NCI-H446 treated with DMSO at 0.1 percent for 48 hours (cell line): ENCODE data around the gene PFKFB3.
"Not testable (repeated sequence)": the region's sequence is repeated elsewhere in the genome, so short reads cannot be mapped to it uniquely, and the experiment has no call there.

Experiments used
- DNase-seq: peaks from one replicate; lab custom pipeline; 2025; lab: John Stamatoyannopoulos, UW

Gene PFKFB3

DNA sequence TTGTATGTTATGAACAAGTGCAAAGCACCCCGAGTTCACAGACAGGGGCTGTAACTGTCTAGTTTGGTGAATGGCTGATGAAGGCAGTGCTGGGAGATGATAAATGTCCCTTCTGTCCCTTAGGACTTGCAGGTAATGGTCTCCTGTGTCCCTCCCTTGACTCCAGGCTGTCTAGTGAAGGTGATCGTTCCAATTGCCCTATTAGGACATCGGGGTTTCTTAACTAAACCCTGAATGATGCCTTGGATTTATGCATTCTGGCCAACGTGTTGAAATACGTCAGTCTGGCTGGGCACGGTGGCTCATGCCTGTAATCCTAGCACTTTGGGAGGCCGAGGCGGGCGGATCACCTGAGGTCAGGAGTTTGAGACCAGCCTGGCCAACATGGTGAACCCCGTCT, 69.4 kb downstream of the PFKFB3 start:
- DNase-seq = no peak

DNA sequence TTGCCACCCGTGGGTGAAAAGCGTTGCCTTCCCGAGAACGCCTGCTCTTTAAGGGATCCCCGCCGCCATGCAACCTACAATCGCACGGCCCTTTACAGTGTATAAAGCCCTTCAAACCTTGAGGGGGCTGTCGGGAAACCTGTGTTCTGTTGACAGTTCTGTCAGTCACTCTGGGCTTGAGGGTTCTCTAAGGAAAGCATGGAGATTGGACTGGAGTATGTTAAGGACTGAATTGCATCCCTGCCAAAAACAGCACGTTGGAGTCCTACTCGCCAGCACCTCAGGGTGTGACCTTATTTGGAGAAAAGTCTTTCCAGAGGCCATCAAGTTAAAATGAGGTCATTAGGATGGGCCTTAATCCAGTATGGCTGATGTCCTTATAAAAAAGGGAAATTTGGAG, 70.6 kb downstream of the PFKFB3 start:
- DNase-seq = no peak

DNA sequence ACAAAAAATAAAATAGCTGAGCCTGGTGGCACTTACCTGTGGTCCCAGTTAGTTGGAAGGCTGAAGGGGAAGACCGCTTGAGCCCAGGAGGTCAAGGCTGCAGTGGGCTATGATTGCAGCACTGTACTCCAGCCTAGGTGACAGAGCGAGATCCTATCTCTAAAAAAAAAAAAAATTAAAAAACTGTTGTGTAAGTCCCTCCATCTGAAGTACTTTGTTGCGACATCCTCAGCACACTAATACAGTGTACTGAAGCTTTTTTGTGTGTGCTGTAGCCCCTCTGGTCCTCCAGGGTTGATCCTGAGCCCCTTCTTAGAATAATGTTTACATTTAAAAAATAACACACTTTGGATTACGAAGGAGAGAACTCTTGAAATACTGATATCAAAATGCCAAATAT, 71.3 kb downstream of the PFKFB3 start:
- no peak for DNase-seq

DNA sequence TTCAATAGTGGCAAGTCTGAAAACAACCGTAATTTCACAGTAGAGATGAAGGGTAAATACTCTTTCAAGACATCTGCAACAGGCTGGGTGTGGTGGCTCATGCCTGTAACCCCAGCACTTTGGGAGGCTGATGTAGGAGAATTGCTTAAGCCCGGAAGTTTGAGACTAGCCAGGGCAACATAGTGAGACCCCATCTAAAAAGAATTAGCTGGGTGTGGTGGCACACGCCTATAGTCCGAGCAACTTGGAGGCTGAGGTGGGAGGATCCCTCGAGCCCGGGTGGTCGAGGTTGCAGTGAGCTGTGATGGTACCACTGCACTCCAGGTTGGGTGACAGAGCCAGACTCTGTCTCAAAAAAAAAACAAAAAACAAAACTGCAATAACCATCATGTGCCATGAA, 71.8 kb downstream of the PFKFB3 start:
- no peak for DNase-seq

DNA sequence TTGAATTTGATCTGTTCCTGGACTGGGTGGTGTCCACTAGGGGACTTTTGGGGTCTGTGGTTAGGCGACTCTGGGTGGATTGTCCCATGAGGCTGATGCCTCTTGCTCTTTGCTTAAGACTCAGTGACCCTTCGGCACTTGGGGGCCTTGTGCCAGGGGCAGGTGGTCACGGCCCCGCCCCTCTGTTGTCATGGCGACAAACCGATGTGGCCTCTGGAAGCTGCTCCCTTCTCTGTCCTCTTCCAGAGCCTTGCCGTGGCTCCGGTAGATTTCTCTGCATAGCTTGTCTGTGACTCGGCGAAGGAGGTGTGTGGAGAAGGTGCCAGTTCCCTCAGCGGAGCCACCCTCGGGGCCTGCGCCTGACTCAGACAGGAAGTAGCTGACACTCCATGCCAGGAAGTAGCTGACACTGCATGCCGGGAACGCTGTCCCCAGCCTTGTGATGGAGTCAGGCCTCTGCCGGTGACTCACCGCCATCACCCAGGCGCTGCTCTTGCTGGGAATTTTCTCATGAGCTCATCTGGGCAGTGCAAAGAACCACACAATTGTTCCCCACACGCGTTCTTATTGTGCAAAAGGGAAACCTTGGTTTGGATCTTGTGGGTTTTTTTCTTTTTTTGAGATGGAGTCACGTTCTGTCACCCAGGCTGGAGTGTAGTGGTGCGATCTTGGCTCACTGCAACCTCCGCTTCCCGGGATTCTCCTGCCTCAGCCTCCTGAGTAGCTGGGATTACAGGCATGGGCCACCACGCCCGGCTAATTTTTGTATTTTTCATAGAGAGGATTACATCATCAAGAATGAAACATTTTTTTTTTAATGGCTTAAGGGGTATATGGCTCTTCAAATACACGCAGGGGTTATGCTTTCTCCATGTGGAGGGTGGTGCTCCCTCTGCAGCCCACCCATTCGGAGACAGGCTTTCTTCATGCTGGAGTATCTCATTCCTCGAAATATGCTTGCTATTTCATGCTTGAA, 72.6 kb downstream of the PFKFB3 start:
- peak; percentile 20 for DNase-seq

GRCh38 chr10:6276356-6276755, 73.6 kb downstream of the PFKFB3 start:
- DNase-seq = no peak

- DNase-seq = no peak
These were observed 75.9 kb downstream of the PFKFB3 start for GRCh38 chr10:6278519-6279120.

DNA sequence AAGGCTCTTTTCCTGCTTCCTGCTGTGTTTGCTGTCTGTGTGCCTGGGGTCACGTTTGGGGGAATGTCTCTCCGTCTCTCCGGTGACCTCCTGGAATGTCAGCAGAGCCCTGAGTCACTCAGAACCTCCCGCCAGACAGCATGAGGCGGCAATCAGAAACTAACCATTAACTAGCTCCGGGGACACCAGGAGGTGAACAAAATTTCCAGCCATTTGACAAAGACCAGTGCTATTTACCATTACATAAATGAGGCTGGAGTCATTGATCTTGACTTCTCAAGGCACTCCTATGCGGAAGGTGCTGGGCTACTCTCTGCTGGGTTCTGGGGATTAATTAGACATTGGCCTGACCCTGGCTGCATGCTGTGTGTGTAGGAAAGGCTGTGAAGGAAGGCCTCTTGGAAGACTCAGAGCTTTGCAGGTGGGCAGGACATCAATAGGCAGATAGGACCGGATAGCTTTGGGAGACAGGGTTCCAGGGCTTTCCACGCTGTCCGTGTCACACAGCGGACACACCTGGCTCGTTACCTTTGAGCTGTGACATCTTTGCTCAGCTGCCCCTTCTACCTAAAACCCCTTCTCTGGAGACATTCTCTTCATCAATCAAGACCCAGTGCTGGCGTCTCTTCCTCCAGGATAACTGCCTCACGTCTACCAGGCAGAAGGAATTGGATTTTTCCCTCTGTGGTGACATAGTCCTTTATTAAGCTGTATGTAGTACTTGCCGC, 77.0 kb downstream of the PFKFB3 start:
- DNase-seq = no peak

- DNase-seq = no peak
These were observed 77.6 kb downstream of the PFKFB3 start for GRCh38 chr10:6280291-6280690.

- DNase-seq = no peak
These were observed 79.8 kb downstream of the PFKFB3 start for GRCh38 chr10:6282454-6282958.

DNA sequence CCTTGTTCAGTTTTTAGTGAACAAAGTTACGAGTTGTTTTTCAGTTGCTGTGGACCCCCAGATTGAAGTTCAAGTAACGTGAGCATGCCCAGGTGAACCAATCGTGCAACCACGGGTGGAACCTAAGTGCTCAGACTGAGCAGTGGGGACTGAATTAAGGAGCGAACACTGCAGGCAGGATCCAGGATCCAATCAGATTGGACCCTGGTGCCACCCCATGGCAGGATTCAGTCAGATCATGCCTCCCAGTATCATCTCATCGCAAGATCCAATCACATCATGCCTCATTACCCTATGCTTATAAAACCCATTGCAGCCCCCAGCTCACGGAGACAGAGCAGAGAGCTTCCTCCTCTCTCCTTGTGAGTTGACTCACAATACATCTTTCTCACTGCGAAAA, 80.9 kb downstream of the PFKFB3 start:
- no peak for DNase-seq

DNA sequence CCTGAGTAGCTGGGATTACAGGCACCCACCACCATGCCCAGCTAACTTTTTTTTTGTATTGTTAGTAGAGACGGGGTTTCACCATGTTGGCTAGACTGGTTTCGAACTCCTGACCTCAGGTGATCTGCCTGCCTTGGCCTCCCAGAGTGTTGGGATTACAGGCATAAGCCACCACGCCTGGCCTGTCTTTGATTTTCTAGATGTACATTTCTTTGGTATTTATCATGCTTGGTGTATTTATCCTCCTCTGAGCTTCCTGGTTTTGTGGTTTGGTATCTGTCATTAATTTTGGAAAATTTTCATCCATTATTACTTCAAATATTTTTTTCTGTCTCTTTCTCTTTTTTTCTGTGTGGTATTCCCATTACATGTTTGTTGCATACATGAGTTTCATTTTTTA, 87.9 kb downstream of the PFKFB3 start:
- not testable (repeated sequence) for DNase-seq

DNA sequence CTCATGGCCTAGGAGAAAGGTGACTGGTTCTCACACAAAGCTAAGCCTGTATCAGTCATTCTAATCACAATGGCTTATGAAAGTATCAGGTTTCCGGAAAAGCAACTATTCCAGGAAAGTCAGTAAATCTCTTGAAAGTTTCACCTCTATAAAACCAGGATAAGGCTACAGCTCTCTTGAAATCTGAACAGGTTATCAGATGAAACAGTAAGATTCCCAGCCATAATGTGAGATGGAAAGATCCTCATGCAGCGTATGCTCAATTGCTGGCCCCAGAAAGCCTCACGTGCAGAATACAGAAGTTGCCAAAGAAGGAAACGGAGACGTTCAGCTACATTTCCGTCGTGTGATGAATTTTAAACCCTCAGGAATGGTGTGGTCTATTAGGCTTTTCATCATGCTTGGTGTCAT, 90.0 kb downstream of the PFKFB3 start:
- no peak for DNase-seq

GRCh38 chr10:6296425-6296824, 93.7 kb downstream of the PFKFB3 start:
- not testable (repeated sequence) for DNase-seq

- DNase-seq = no peak
These were observed 94.1 kb downstream of the PFKFB3 start for GRCh38 chr10:6296828-6297251.

DNA sequence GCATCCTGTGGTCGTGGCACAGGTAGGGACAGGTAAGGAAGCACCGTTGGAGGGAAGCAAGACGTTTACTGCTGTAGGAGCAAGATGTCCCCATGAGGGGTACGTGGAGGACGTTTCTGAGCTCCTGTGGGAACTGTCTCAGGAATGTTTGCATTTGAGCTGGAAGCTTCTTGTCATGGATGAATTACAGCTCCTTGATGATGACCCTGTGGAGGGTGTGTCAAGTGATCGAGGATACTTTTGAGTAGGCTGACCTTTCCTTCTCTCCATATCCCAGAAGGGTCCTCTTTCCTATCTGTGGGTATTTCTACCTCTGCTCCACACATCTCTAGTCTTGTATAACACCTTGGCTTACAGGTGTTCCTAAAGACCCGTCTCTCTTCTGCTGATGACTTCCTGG, 94.8 kb downstream of the PFKFB3 start:
- DNase-seq = no peak

DNA sequence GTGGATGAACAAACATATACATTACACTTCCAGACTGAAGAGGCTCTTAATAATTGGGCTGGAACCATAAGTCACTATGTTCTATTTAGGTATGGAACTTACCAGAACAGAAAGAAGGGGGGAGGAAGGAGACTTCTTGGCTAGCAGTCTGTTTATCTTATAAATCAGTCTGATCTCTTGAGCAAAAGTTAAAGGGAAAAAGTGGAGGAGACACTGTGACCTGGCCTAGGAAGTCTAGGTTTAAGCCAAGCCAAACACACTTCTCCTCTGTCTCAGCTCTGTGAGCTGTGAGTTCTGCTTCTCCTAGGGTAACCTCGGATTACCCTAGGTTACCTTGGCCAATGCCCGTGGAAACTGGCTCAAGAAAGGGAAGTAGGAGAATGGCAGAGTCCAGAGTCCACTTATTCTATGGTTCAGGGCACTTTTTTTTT, 95.2 kb downstream of the PFKFB3 start:
- no peak for DNase-seq

DNA sequence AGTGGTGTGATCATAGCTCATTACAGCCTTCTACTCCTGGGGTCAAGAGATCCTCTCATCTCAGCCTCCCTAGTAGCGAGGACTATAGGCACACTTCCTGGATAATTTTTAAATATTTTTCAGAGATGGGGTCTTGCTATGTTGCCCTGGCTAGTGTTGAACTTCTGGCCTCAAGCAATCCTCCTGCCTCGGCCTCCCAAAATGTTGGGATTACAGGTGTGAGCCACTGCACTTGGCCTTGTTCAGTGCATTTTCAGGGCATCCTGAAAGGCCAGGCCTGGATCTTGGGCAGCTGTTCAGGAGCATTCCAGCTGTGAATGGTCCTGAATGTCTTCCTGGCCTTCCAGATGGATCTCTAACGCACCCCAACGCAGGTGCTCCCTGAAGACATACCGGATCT, 95.7 kb downstream of the PFKFB3 start:
- no peak for DNase-seq

DNA sequence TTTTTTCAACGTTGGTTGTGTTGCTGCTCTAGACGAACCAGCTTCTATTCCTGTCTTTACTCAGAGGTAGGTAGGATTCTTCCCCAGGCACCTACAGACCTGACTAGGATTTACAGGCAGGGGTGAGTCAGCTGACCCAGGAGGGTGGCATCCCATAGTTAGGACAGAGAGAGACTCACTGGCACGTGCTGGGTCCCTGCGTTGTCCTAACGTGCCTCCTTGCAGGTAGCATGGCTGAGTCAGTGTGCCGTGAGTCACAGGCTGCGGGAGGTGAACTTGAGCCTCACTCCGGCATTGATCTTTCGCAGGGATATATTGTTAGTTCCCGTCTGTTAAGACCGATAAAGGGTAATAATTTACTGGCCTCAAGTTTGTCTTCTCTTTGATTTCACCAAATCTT, 96.5 kb downstream of the PFKFB3 start:
- DNase-seq = no peak

DNA sequence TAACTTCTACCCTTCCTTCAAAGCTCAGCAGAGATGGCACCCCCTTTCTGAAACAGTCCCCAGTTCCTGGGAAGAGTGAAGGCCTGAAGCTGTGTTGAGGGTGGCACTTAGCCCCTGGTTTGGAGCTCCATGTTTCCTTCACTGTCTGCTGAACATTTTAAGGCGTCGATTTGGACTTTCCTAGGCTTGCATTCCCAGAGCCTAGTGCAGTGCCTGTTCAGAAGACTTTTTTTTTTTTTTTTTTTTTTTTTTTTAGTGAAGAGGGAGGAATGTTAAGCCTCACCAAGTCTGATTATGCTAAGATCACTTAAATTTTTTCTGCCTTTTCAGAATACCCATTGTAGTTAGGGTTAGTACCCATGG, 97.0 kb downstream of the PFKFB3 start:
- DNase-seq = no peak

- DNase-seq = no peak
These were observed 97.5 kb downstream of the PFKFB3 start for GRCh38 chr10:6300106-6300783.
